AG08396 (cell line): ENCODE data around the gene ZNF319.

Experiments
- DNase-seq: peaks from one replicate; pipeline ENCODE4 v3.0.0; 2012; ENCODE audit warnings: low spot score, mixed read lengths

ZNF319 gene

GRCh38 chr16:57956270-57956808, 44.1 kb downstream of the ZNF319 start:
- no peak for DNase-seq

GRCh38 chr16:57955572-57956188, 44.8 kb downstream of the ZNF319 start:
- no peak for DNase-seq

- DNase-seq, result no peak
These were observed 46.6 kb downstream of the ZNF319 start for GRCh38 chr16:57953857-57954256.

GRCh38 chr16:57952909-57953308, 47.6 kb downstream of the ZNF319 start:
- no peak for DNase-seq

GRCh38 chr16:57951204-57951960, 49.1 kb downstream of the ZNF319 start:
- DNase-seq, result no peak

GRCh38 chr16:57950382-57950781, 50.1 kb downstream of the ZNF319 start:
- DNase-seq, result no peak

- no peak for DNase-seq
These were observed 50.8 kb downstream of the ZNF319 start for GRCh38 chr16:57949595-57950238.

- no peak for DNase-seq
These were observed 51.5 kb downstream of the ZNF319 start for GRCh38 chr16:57949013-57949412.

- DNase-seq, result no peak
These were observed 52.4 kb downstream of the ZNF319 start for GRCh38 chr16:57948027-57948426.

GRCh38 chr16:57947261-57947660, 53.2 kb downstream of the ZNF319 start:
- DNase-seq, result no peak

- no peak for DNase-seq
These were observed 54.2 kb downstream of the ZNF319 start for GRCh38 chr16:57946181-57946801.

- DNase-seq, result no peak
These were observed 54.7 kb downstream of the ZNF319 start for GRCh38 chr16:57945740-57946138.

GRCh38 chr16:57944970-57945739, 55.3 kb downstream of the ZNF319 start:
- DNase-seq, result no peak
